Measurements from ENCODE around the gene POFUT2.

Gene POFUT2

GRCh38 chr21:45260191-45260825 is 27.4 kb downstream of the POFUT2 start:
- DNase-seq, result no peak

GRCh38 chr21:45259206-45259840 is 28.4 kb downstream of the POFUT2 start:
- no peak for DNase-seq

GRCh38 chr21:45258466-45258865 is 29.2 kb downstream of the POFUT2 start:
- DNase-seq, result no peak

- DNase-seq, result no peak
Measured at GRCh38 chr21:45257673-45258341, 29.9 kb downstream of the POFUT2 start.

GRCh38 chr21:45256912-45257672 is 30.6 kb downstream of the POFUT2 start:
- DNase-seq, result no peak

GRCh38 chr21:45256021-45256911 is 31.4 kb downstream of the POFUT2 start:
- no peak for DNase-seq

GRCh38 chr21:45255381-45256020 is 32.2 kb downstream of the POFUT2 start:
- DNase-seq, result no peak

- no peak for DNase-seq
Measured at GRCh38 chr21:45254460-45254930, 33.2 kb downstream of the POFUT2 start.

- no peak for DNase-seq
Measured at GRCh38 chr21:45253633-45254459, 33.8 kb downstream of the POFUT2 start.

- no peak for DNase-seq
Measured at GRCh38 chr21:45253180-45253579, 34.5 kb downstream of the POFUT2 start.

- DNase-seq, result no peak
Measured at GRCh38 chr21:45252448-45252925, 35.2 kb downstream of the POFUT2 start.

GRCh38 chr21:45251635-45252447 is 35.9 kb downstream of the POFUT2 start:
- DNase-seq, result no peak

GRCh38 chr21:45250914-45251634 is 36.6 kb downstream of the POFUT2 start:
- DNase-seq, result no peak

- no peak for DNase-seq
Measured at GRCh38 chr21:45250272-45250671, 37.4 kb downstream of the POFUT2 start.

GRCh38 chr21:45249626-45250025 is 38.1 kb downstream of the POFUT2 start:
- no peak for DNase-seq

- no peak for DNase-seq
Measured at GRCh38 chr21:45248893-45249381, 38.8 kb downstream of the POFUT2 start.

- no peak for DNase-seq
Measured at GRCh38 chr21:45248301-45248892, 39.3 kb downstream of the POFUT2 start.

All from NCI-H510A treated with DMSO at 0.1 percent for 48 hours (cell line).